ENCODE results near the gene EPS8.

Gene EPS8

GRCh38 chr12:15688202-15688736 is 100.9 kb downstream of the EPS8 start:
- DNase-seq = peak in 1 of 2 donors; percentile 5

GRCh38 chr12:15687583-15687982 is 101.6 kb downstream of the EPS8 start:
- DNase-seq = no peak

- no peak for DNase-seq
Measured at GRCh38 chr12:15684896-15685658, 104.1 kb downstream of the EPS8 start.

- no peak for DNase-seq
Measured at GRCh38 chr12:15682826-15683225, 106.4 kb downstream of the EPS8 start.

GRCh38 chr12:15679151-15679550 is 110.0 kb downstream of the EPS8 start:
- DNase-seq = no peak

- DNase-seq = no peak
Measured at GRCh38 chr12:15677726-15678201, 111.4 kb downstream of the EPS8 start.

GRCh38 chr12:15677228-15677627 is 112.0 kb downstream of the EPS8 start:
- DNase-seq = no peak

GRCh38 chr12:15672671-15673270 is 116.4 kb downstream of the EPS8 start:
- DNase-seq = no peak

- no peak for DNase-seq
Measured at GRCh38 chr12:15670756-15671155, 118.4 kb downstream of the EPS8 start.

- DNase-seq = no peak
Measured at GRCh38 chr12:15669256-15669948, 119.8 kb downstream of the EPS8 start.

- DNase-seq = no peak
Measured at GRCh38 chr12:15664491-15664890, 124.7 kb downstream of the EPS8 start.

GRCh38 chr12:15662983-15663659 is 126.1 kb downstream of the EPS8 start:
- DNase-seq = no peak

- no peak for DNase-seq
Measured at GRCh38 chr12:15662303-15662980, 126.7 kb downstream of the EPS8 start.

GRCh38 chr12:15651371-15651770 is 137.8 kb downstream of the EPS8 start:
- no peak for DNase-seq

GRCh38 chr12:15650399-15651128 is 138.6 kb downstream of the EPS8 start:
- DNase-seq = no peak

- DNase-seq = no peak
Measured at GRCh38 chr12:15649347-15649746, 139.8 kb downstream of the EPS8 start.

- DNase-seq = no peak
Measured at GRCh38 chr12:15648558-15648957, 140.6 kb downstream of the EPS8 start.

- DNase-seq = no peak
Measured at GRCh38 chr12:15646581-15646980, 142.6 kb downstream of the EPS8 start.

- no peak for DNase-seq
Measured at GRCh38 chr12:15644700-15645099, 144.5 kb downstream of the EPS8 start.

GRCh38 chr12:15638231-15638630 is 151.0 kb downstream of the EPS8 start:
- DNase-seq = no peak

GRCh38 chr12:15636060-15636890 is 152.9 kb downstream of the EPS8 start:
- DNase-seq = no peak
